Occipital lobe (tissue), 2 donors: ENCODE results near the gene BCR. TPM values are rescaled to one million over a fixed set of nuclear protein-coding genes. Genes with fewer than 3 reads are reported as not detected.
A peak's percentile ranks its signal among the peaks of the same experiment; 100 is the strongest.
"Not testable (repeated sequence)": the region's sequence is repeated elsewhere in the genome, so short reads cannot be mapped to it uniquely, and the experiment has no call there.

Experiments
- DNase-seq: peaks from one replicate; lab custom pipeline; 2025; lab: John Stamatoyannopoulos, UW
- total RNA-seq: library from RNA; depleted of rRNA; stranded (reverse); fragments of >200 nt; gene quantifications from one replicate; pipeline ENCODE4 v1.2.3, GENCODE V29; 2014

BCR gene
- total RNA-seq, 1 donor from 2014 or later, result 53.2 TPM

DNA sequence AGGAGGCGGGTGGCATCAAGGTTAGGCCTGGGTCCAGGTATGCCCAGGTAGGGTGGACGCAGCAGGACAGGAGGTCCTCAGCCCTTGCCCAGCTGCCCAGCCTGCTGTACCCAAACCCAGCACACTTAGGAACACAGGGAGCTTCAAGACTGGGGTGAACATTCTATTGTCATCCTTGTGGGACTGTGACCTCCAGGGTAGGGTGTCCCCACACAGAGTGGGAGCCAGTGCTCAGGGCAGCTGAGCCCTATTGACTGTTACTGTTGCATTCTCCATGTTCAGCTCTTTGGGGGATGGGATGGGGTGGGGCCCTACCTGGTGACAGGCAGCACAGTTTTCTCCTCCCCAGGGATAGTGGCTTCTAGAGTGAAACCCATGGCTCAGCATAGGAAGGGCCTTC, 106.0 kb downstream of the BCR start:
- DNase-seq, result no peak

DNA sequence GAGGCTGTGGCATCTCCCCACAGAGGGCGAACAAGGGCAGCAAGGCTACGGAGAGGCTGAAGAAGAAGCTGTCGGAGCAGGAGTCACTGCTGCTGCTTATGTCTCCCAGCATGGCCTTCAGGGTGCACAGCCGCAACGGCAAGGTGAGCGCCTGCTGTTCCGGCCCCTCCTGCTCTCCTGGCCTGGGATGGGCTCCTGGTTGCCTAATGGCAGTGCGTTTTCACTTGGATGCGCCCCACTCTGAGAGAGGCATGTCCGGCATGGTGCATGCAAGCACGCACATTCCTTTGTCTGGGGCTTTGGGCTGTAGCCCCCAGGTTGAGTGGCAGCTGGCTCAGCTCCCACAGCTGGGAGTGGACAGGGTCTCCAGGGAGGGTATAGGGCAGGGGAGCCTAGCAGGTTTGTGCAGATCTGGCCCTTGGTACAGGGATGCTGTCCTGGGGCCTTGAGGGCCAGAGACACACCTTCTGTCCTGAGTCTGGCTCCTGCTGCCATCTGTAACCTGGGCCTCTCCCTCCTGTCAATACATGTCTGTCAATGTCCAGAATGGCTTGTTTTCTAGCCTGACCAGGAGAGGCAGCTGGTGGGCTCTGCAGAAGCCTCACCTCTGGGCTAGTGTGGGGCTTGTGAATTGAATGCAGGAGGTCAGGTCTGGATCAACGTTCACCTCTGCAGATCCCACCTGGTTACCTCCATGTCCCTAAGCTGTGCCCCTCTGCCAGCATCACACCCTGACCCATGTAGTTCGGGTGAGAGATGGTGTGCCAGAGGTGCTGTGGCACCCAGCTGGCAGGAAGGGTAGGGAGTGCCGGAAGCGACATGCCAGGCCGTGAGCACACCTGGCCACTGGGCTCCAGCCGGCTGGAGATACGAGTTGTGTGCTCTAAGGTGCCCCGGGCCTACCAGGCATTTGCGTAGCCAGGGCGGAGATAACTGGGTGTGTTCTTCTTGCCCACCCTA, 107.1 kb downstream of the BCR start:
- DNase-seq, result no peak

DNA sequence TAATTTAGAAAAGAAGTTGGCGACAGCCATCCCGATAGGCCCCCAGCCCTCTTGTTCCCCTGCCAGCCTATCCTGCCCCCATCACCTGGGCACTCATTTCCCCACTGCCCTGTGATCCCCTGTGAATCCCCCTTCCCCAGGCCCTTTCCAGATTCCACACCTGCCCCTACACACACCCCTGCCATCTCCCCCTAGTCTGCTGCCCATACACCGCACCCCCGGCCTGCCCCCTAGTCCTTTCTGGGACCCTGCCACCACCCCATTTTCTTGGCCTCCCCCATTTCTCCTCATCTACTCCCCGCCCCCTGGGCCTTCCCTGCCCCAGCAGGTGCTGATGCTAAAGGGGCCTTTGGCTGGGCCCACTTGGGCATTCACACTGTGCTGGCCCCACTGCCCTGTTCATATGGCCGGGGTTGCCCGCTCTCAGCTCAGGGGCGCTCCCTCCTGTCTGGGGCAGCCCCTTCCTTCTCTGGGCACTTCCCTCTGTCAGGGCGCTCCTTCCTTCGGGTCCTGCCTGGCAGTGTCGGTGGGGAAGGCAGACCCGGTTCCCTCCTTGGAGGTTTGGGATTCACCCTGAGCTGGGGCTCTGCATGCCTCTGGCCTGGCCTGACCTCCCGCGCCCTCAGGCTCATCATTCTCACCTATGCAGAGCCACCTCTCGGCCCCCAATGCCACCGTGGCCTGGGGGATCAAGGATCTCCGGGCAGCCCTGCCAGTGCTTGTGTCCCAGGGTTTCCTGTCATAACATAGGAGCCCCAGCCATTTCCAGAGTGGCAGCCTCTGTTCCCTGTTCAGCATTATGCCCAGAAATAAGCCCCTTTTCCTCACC, 108.2 kb downstream of the BCR start:
- DNase-seq, result no peak

DNA sequence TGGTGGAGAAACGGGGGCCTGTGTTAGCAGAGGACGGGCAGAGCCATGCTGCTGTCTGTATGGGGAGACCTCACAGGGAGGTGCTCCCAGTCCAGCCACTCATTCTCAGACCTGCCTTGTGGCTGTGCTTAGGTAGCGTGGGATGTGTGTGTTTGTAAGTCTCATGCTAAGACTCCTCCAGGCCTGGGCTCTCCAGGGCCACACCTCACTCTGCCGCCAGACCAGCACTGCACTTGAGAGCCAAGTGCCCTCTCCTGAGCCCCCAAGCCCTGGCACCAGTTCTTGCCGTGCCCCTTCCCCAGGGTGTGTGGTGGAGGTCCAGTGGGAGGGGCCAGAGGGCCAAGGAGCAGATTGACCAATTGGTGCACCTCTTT, 108.8 kb downstream of the BCR start:
- DNase-seq, result no peak

DNA sequence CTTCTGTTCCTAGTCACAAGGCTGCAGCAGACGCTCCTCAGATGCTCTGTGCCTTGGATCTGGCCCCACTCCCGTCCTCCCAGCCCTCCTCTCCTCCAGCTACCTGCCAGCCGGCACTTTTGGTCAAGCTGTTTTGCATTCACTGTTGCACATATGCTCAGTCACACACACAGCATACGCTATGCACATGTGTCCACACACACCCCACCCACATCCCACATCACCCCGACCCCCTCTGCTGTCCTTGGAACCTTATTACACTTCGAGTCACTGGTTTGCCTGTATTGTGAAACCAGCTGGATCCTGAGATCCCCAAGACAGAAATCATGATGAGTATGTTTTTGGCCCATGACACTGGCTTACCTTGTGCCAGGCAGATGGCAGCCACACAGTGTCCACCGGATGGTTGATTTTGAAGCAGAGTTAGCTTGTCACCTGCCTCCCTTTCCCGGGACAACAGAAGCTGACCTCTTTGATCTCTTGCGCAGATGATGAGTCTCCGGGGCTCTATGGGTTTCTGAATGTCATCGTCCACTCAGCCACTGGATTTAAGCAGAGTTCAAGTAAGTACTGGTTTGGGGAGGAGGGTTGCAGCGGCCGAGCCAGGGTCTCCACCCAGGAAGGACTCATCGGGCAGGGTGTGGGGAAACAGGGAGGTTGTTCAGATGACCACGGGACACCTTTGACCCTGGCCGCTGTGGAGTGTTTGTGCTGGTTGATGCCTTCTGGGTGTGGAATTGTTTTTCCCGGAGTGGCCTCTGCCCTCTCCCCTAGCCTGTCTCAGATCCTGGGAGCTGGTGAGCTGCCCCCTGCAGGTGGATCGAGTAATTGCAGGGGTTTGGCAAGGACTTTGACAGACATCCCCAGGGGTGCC, 109.8 kb downstream of the BCR start:
- peak; percentile 43 for DNase-seq

DNA sequence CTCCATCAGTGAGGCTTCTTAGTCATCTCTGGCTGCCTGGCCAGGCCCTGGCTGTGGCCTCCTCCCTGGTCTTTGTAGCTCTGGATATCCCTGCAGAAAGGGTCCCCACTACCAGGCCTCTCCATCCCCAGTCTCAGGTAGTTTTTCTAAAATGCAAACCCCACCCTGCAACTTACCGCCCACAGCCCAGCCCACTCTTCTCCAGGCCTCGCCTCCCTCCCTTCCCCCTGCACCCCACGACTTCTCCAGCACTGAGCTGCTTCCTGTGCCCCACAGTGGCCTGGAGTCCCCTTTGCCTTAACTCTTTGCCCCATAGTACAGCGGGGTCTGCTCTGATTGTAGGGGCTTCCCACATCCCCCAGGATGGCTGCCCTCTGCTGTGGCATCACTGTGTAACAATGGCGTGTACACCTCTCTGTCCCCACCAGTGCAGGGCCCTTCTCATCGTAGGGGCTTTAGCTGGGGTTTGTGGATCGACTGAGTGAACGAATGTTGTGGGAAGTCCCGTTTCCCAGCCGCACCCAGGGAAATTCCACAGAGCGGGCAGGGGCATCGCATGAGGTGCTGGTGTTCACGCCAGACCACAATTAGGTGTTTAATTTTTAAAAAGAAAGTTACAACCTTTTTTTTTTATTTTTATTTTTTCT, 111.6 kb downstream of the BCR start:
- DNase-seq, result no peak

DNA sequence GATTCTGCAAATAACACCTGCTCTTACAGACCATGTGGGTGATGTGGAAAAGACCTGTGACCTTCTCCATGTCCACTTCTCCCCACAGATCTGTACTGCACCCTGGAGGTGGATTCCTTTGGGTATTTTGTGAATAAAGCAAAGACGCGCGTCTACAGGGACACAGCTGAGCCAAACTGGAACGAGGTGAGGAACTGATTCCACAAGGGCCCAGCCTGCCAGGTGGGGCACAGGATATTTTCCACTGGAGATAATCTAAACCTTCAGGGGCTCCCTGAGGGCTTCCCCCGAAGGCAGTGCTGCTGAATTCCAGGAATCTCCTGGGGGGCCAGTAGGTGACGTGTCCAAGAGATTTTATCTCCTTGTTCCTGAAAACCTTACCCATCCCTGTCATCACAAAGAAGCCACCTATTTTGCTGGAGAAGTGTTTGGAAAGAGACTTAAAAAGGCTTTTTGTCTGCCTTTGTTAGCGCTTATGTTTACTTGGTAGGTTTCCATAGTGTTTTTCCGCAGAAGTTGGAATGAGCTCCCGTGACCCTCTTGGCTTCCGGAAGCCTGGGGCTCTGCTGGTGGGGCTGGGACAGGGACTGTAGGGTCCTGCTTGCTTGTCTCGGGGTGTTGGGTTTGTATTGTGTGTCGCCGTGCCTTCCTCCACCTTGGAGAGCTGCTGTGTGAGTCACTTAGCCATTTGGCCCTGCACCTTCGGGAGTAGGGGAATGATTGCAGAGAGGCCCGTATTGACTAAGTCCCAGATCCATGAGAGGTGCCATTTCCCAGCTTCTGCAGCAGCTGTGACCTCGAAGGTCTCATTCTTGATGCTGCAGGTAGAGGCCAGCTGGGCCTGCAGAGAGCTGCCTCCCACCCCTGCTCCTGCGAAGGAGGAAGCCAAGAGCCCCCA, 112.4 kb downstream of the BCR start:
- no peak for DNase-seq

DNA sequence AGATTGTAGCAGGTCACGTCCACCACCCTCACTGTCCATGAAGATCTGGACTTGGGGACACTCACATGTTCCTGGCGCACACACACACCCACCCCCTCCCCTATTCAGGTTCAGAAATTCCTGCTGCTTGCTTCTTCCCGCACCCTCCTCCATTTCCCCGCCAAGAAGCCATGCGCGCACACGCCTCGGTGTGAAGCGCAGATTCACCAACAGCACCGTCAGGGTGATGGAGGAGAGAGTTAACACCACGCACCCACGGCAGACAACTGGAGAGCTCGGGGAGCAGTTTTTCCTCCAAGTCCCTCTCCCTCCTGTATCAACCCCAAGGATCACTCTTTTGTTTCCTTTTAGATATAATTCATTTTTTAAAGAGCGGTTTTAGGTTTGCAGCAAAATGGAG, 113.4 kb downstream of the BCR start:
- no peak for DNase-seq

DNA sequence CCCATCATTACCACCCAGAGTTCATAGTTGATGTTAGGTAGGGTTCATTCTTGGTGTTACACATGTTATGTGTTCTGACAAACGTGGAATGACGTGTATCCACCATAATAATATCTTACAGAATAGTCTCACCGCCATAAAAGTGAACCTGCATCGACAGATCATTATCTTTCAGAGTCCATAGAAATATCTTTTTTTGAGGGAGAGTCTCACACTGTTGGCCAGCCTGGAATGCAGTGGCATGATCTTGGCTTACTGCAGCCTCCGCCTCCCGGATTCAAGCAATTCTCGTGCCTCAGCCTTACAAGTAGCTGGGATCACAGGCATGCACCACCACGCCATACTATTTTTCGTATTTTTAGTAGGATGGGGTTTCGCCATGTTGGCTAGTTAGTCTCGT, 113.9 kb downstream of the BCR start:
- no peak for DNase-seq

DNA sequence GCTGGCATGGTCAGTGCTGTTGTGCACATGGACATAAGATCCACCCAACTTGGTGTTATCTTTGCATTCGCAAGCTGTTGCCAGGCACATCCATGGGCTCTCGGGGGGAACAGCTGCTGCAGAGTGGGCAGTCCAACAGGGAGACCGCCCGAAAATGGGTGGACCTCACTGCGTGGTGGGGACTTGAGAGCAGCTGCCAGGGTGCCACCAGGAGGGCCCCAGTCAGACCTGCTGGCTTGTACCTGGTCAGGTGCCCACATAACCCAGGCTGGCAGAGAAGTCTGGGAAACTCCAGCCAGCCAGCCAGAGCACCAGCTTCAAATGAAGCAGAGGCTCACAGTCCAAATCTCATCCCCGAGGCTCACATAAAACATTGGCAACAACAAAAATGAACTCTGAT, 120.2 kb downstream of the BCR start:
- no peak for DNase-seq

DNA sequence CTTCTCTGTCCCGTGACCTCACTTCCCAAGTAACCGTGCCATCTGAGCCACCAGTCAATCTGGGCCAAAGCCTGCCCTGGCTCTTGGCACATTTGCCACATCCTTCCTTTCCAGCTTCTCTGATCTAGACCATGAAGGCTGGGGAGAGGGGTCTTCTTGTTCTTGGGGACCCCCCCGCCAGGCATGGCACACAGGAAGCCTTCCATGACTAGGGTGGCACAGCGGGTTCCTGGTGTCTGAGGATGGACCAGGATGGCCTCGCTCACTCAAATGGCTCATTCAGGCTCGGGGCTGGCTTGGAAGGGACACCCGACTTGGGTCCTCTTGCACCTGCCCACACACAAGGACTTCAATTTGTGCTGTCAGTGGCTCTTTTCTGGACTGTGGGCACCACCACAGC, 121.3 kb downstream of the BCR start:
- DNase-seq, result no peak

DNA sequence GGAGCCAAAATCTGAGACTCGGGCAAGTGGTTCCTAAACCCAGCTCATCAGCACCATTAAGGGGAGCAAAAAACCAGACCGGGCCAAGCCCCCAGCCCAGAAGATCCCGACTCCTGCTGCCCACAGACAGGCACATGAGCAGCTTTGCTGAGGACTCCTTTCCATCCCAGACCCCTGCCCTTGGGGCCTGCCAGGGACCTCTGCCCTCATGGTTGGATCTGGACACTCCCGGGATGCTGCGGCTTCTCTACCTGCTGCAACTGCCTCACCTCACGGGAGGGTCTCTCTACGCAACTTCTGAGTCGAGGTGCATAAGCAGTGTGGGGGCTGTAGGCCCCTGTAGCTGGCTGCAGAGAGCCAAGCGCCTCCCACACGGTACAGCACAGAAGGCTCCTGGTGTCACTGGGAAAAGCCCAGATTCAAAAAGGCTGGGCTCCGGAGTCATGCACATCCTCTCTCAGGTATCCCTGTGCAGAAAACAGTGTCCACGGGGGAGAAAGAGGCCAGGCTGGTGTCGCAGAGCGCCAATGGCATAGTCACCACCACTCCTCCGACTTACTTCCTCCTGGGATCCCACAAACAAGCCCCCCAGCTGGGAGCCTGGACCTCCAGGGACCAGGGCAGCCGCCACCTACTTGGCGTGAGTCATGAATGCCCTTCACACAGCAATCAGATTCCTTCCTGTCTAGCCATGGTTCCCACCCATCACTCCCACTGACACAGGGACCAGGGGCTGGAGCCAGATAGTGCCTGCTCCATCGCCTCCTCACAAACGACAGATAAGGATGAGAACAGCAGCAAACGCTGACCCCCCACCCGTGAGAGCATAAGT, 122.1 kb downstream of the BCR start:
- DNase-seq, result no peak

DNA sequence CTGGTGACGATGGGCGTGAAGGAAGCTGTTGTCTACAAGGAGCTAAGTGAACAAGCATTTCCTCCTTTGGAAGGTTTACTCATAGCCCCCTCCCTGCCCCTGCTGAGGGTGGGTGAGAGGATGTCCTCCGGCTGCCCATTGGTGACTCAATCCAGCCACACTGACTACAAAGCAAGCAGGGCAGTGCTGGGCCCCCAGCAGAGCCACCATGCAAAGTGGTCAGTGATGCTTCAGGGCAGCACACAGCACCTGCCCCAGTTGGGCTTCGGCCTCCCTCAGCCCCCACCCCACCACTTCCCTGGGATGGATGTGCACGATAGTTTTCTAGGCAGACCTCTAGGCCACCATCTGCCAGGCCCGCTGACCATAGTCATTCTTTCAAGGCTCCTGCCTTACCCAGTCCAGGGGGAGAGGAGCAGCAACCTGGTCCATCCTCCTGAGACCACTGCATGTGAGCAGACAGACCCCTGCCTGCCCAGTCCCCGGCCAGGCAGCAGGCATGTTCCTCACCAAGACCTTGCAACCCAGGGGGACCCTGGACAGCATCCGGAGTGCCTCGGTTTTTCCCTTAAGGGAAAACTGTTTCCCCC, 125.1 kb downstream of the BCR start:
- DNase-seq, result peak; percentile 46

DNA sequence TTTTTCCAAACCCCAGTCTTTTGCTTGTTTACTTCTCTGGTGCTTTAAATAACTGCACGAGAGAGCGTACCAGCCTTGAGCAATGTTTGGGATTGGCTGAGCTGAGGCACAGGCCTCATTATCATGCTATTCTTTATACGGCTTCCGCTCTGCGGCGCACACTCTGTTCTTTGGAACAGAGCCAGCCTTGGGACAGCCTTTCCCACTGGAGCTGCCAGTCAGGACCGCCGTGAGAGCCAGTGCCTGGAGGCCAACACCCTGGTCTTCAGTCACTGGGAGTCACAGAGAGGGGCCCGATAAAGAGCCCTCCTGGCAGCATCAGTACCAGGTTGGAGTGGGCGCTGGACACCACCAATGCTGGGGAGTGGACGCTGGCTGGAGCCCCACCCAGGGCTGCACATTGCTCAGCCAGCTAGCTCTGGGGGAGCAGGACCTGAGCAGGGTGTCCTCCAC, 125.6 kb downstream of the BCR start:
- peak; percentile 88 for DNase-seq

DNA sequence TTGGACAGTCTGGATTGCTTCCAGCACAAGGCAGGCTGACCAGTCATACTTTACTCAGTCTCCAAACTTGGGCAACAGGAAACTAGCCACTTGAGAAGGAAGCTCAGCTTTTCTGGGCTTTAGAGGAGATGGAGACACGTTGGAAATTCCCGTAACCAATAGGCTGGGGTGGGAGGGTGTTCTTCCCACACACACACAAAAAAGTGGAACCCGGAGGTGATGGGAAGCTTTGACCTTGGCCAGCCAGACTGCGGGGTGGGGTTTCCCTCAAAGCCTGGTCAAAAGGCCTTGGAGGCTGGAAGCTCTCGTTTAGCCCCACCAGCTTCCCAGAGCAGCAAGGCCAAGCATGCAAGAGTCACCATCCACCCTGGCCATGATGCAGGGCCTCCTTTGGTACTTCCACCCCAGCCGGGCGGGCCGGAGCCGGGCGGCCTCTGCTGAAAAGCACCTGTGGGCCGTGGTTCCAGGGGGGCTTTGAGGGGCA, 126.2 kb downstream of the BCR start:
- no peak for DNase-seq

DNA sequence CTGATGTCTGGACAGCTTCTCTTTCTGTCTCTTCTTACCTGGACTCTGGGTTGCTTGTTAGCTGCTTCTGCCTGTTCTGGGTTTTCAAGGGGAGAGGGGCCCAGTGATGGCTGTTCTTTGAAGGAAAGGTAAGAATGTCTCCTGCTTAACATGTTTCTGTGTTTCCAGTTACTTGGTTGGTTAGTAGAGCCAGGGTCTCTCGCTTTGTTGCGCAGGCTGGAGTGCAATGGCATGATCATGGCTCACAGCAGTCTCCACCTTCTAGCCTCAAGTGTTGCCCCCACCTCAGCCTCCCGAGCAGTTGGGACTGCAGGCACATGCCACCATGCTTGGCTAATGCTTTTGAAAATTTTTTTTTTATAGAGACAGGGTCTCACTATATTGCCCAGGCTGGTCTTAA, 126.6 kb downstream of the BCR start:
- DNase-seq, result no peak

DNA sequence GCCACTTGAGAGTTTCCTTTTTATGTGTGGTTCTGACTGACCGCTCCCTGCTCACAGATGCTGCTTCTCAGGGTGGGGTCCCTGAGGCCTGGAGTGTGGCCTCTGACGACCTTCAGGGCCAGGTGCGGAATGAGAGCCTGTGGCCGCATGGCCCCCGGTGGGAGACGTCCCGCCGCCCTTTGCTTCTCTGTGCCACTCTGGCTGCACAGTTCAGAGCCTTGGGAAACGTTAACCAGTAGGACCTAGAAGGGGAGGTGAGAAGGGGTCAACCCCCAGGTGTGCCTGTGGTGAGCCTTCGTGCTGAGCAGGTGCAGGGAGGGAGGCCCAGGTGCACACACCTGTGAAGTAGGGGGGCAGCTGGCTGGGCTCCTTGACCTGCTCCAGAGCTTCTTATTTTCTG, 127.2 kb downstream of the BCR start:
- not testable (repeated sequence) for DNase-seq

DNA sequence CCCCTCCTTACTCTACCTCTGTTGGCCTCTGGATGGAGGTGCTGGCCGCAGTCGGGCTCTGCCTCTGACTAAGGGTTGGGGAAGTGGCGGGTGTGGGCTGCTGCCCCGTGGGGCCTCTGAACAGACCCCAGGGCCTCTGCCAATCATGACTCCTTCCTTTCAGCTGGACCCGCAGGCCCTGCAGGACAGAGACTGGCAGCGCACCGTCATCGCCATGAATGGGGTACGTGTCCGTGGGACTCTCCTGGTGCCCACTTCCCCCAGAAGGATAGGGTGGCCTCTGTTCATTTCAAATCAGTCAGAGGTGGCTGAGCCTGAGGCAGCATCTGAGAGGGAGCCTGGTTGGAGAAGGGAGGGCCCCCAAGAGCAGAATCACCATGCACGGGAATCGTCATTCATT, 129.0 kb downstream of the BCR start:
- not testable (repeated sequence) for DNase-seq
